K562 (cell line): Measurements from ENCODE around the gene TRMT1. TPM values are rescaled to one million over a fixed set of nuclear protein-coding genes. Genes with fewer than 3 reads are reported as not detected.

Experiments
- ARID2 ChIP-seq: fragments of 450-650 bp; IDR thresholded peaks from 2 replicates; pipeline ENCODE4 v1.6.1; 2017; ENCODE audit warnings: antibody characterized with exemption, mild to moderate bottlenecking
- NBN ChIP-seq: fragments of 450-650 bp; IDR thresholded peaks from 2 replicates; pipeline ENCODE4 v1.6.1; 2016; ENCODE audit warnings: low read depth, mild to moderate bottlenecking
- NFRKB ChIP-seq: fragments of 450-650 bp; IDR thresholded peaks from 2 replicates; pipeline ENCODE4 v1.6.1; 2016; ENCODE audit warnings: low read depth
- SMAD2 ChIP-seq: fragments of 150-350 bp; IDR thresholded peaks from 2 replicates; pipeline ENCODE4 v1.6.1; 2014; ENCODE audit warnings: low read depth, mild to moderate bottlenecking, low read length
- YBX1 ChIP-seq: fragments of 450-650 bp; IDR thresholded peaks from 2 replicates; pipeline ENCODE4 v1.7.1; 2016; ENCODE audit warnings: mild to moderate bottlenecking
- ZNF830 ChIP-seq: fragments of 250-450 bp; sonication (Bioruptor Pico); IDR thresholded peaks from 2 replicates; pipeline ENCODE4 v1.5.0; 2021; ENCODE audit warnings: mild to moderate bottlenecking
- polyA plus RNA-seq, 8 experiments: library from polyadenylated mRNA; depleted of rRNA in 4 of 8; stranded (reverse) in 5 of 8; unstranded in 3 of 8; fragments of >200 nt; fragmentation: Nextera tagmentation in 2 of 8; fragmentation: Illumina TruSeq in 1 of 8; extraction: Ambion mirVana in 2 of 8; extraction: Trizol in 1 of 8; gene quantifications; 2 replicates each; pipeline versions ENCODE4 v1.2.1 to v1.2.3, GENCODE V29; 2011 to 2014; ENCODE audit warnings: inconsistent platforms in 1 of 8, missing spikeins in 1 of 8
- total RNA-seq, 7 experiments: library from RNA; depleted of rRNA in 6 of 7; stranded (reverse); fragments of >200 nt in 6 of 7; fragmentation: Illumina TruSeq in 2 of 7; extraction: Trizol in 2 of 7; gene quantifications; 2 replicates each; pipeline versions ENCODE4 v1.2.1 to v1.2.3, GENCODE V29; 2011 to 2021; ENCODE audit warnings: low replicate concordance in 1 of 7
- TF ChIP-seq, protein P1 (sequence below), 2 experiments: fragments of 450-650 bp in 1 of 2; sonication (generic) in 1 of 2; formaldehyde crosslinking in 1 of 2; IDR thresholded peaks; 2 replicates each; pipeline versions ENCODE4 v1.7.1 to v1.9.0; 2016 to 2022; ENCODE audit warnings: inconsistent platforms in 1 of 2, mild to moderate bottlenecking in 1 of 2, missing genetic modification reagents in 1 of 2
- TF ChIP-seq, protein P2 (sequence below): fragments of 450-650 bp; conservative IDR thresholded peaks from 2 replicates; pipeline ENCODE4 v1.6.1; 2016; ENCODE audit warnings: missing genetic modification characterization, low read depth, mild to moderate bottlenecking, missing compliant biosample characterization, moderate library complexity

The TRMT1 gene
- total and polyA plus RNA-seq, 9 of the 15 experiments (the other 6 are each of a cell fraction or from before 2014, with no cell fraction given), result 5.8 to 158 (median 54.3) TPM

DNA sequence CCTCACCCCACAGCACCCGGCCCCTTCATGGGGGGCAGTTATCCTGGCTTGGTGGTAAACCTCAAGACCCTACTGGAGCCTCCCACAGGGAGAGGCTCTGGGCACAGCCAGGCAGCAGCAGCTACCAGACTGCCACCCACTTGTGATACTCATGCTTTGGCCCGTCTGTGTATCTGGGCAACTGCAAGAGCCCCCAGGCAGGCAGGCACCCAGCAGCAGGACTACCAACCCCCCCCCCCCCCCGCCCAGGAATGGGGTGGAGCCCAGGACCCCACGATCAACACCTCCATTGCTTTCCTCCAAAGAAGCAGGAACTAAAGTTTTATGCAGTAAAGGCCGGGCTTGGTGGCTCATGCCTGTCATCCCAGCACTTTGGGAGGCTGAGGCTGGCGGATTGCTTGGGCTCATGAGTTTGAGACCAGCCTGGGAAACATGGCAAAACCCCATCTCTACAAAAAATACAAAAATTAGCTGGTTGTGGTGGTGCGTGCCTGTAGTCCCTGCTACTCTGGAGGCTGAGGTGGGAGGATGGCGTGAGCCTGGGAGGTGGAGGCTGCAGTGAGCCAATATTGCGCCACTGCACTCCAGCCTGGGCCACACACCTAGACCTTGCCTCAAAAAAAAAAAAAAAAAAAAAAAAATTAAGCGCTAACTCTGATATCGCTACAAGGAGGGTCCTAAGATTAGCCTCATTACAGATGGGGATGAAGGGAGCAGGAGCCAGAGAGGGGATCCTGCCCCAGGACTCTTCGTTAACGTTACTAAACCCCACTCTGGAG is 12.8 kb downstream of the TRMT1 start (continued):
- TF ChIP-seq, protein P1, sequence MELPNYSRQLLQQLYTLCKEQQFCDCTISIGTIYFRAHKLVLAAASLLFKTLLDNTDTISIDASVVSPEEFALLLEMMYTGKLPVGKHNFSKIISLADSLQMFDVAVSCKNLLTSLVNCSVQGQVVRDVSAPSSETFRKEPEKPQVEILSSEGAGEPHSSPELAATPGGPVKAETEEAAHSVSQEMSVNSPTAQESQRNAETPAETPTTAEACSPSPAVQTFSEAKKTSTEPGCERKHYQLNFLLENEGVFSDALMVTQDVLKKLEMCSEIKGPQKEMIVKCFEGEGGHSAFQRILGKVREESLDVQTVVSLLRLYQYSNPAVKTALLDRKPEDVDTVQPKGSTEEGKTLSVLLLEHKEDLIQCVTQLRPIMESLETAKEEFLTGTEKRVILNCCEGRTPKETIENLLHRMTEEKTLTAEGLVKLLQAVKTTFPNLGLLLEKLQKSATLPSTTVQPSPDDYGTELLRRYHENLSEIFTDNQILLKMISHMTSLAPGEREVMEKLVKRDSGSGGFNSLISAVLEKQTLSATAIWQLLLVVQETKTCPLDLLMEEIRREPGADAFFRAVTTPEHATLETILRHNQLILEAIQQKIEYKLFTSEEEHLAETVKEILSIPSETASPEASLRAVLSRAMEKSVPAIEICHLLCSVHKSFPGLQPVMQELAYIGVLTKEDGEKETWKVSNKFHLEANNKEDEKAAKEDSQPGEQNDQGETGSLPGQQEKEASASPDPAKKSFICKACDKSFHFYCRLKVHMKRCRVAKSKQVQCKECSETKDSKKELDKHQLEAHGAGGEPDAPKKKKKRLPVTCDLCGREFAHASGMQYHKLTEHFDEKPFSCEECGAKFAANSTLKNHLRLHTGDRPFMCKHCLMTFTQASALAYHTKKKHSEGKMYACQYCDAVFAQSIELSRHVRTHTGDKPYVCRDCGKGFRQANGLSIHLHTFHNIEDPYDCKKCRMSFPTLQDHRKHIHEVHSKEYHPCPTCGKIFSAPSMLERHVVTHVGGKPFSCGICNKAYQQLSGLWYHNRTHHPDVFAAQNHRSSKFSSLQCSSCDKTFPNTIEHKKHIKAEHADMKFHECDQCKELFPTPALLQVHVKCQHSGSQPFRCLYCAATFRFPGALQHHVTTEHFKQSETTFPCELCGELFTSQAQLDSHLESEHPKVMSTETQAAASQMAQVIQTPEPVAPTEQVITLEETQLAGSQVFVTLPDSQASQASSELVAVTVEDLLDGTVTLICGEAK (IDR thresholded peaks at IDR 0.05), result no peak
- TF ChIP-seq, protein P1 (CRISPR knock-in tag; IDR thresholded peaks at IDR 0.05), result no peak
- no peak; the same call in 1 of the 2 replicates for TF ChIP-seq NFRKB
- TF ChIP-seq ZNF830, result no peak
- TF ChIP-seq NBN, result no peak
- no peak for TF ChIP-seq ARID2
- TF ChIP-seq, protein P2, sequence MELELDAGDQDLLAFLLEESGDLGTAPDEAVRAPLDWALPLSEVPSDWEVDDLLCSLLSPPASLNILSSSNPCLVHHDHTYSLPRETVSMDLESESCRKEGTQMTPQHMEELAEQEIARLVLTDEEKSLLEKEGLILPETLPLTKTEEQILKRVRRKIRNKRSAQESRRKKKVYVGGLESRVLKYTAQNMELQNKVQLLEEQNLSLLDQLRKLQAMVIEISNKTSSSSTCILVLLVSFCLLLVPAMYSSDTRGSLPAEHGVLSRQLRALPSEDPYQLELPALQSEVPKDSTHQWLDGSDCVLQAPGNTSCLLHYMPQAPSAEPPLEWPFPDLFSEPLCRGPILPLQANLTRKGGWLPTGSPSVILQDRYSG (tag), result no peak
- TF ChIP-seq SMAD2, result no peak
- TF ChIP-seq YBX1, result no peak
